AG09319 (cell line): ENCODE results near the gene PRSS27.
"Not testable (repeated sequence)": the region's sequence is repeated elsewhere in the genome, so short reads cannot be mapped to it uniquely, and the experiment has no call there.

Experiments used
- DNase-seq: peaks from one replicate; pipeline ENCODE4 v3.0.0-alpha.2; 2010; ENCODE audit warnings: low read depth; ENCODE audit errors: extremely low read depth
- CTCF ChIP-seq: IDR thresholded peaks from 2 replicates; pipeline ENCODE4 v1.5.1; 2011; ENCODE audit warnings: low read depth, mild to moderate bottlenecking, inconsistent platforms, low read length, moderate library complexity

PRSS27 gene

DNA sequence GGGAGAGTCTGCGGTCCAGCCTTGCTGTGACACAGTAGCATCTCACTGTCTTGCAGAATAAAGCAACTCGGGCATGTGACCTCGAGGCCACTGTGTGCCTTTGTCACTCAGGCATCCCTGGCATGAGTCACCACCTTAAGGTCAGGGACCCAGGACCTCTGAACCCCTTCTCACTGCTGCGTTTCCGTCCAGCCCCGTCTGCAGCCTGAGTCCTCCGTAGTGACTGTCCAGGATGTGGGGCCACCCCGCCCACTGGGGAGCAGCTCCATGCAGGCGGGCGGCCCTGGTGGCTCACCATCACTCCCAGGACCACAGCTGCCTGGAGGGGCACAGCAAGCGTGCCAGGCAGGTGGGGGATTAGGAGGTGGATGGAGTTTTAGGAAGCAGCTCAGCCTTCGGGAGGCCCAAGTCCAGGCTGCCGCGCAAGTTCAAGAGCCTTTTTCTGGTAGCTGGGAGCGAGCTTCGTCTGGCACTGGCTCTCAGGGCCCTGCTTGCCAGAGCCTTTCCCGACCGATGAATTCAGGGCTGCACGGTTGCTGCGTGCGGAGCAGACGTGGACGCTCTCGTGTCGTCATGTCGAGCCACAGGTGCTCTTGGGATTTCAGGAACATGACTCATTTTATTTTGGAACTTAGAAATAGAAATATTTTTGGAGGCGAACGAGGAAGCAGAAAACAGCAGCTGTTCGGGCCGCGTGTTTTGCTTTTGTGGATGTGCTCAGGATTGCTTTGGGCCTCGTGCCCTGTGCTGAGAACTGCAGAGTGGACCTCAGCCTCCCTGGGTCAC is 20.9 kb downstream of the PRSS27 start:
- no peak for DNase-seq
- no peak for TF ChIP-seq CTCF

GRCh38 chr16:2698103-2698870 is 21.7 kb downstream of the PRSS27 start:
- no peak for DNase-seq
- TF ChIP-seq CTCF: no peak

GRCh38 chr16:2697401-2697948 is 22.5 kb downstream of the PRSS27 start:
- TF ChIP-seq CTCF: no peak
- no peak for DNase-seq

- DNase-seq: not testable (repeated sequence)
These were observed 23.3 kb downstream of the PRSS27 start for GRCh38 chr16:2696601-2697250.

DNA sequence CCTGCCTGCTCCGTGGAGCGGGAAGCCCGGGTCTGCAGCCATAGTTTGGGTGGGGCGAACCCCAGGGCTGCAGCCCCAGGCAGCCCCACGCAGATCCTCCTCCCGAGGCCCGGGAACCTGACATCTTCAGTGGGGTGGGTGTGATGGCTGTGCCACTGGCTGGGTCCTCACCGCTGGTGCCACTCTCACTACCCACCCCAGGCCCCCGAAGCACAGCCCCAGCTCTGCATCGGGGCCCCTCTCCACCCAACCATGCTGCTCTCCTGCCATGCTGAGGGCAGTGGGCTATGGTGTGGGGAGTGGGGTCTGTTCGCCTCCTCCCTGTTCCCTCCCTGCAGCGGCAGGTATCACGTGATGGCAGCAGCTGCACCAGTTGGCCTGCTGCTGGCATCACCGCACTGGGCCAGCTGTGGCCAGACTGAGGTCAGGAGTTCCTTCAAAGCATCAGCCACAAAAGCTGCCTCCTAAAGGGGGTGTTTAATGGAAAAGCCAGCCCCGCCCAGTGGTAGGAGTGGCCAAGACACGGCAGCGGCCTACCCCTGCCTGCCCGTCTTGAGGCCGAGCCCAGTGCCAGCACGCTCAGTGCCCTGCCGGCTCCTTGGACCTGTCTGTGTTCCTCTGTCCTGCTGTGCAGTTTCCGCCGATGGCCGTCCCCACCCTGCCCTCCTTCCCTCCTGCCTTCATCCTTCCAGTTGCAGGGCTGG is 26.9 kb downstream of the PRSS27 start:
- DNase-seq: no peak
- no peak for TF ChIP-seq CTCF

DNA sequence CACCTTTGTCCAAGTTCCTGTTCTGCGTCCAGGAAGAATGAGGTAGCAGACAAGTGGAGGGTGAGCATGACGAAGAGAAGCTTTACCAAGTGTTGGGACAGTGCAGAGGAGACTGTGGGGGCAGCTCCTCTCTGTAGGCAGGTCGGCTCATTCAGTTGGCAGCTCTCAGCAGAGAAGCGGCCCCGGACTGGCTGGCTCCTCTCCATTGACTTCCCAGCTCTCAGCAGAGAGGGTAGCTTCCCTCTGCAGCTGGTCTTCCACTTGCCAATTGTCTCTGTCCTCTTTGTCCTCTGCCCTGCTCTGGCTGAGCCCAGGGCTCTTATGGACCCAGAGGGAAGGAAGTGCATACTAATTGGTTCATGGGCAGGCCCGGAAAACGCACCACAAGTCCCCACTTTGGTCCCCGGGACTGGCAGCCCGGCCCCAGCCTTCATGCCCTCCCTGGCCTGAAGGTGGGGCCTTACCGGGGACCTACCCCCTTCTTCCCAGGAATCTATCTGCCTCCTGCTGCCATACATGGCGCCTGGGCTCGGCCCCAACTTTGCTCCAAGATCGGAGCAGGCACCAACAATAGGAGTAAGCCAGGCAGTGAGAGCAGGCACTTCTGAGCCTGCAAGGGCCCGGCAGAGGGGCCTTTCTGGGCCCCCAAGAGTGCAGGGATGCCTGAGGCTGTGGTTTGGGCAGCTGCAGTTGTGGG is 27.6 kb downstream of the PRSS27 start:
- no peak for DNase-seq
- TF ChIP-seq CTCF: no peak
